RWPE1 (cell line): ENCODE measurements around the gene MYH3.

Experiments
- CTCF ChIA-PET: fragments of 350-600 bp; sonication (Branson Sonifier 250); formaldehyde crosslinking; extraction: SDS; loops from one replicate; lab custom pipeline; 2021; lab: Yijun Ruan, JAX
- POLR2A ChIA-PET: fragments of 400-600 bp; formaldehyde crosslinking; extraction: SDS; loops from one replicate; lab custom pipeline; 2020; ENCODE audit warnings: antibody characterized with exemption; ENCODE audit not compliant: low non-redundant PET; lab: Yijun Ruan, JAX
- DNase-seq: peaks from one replicate; pipeline ENCODE4 v3.0.0; 2012; ENCODE audit warnings: low spot score
- H3K27ac ChIP-seq: fragments of 450-650 bp; 2 replicates; pipeline ENCODE4 v1.5.1; 2017
- TF ChIP-seq, protein P1 (sequence below): fragments of 450-650 bp; conservative IDR thresholded peaks from 2 replicates; pipeline ENCODE4 v1.5.1; 2017; ENCODE audit warnings: low read depth, mild to moderate bottlenecking

MYH3 gene

GRCh38 chr17:10629706-10630105 is 27.4 kb downstream of the MYH3 start:
- TF ChIP-seq, protein P1, sequence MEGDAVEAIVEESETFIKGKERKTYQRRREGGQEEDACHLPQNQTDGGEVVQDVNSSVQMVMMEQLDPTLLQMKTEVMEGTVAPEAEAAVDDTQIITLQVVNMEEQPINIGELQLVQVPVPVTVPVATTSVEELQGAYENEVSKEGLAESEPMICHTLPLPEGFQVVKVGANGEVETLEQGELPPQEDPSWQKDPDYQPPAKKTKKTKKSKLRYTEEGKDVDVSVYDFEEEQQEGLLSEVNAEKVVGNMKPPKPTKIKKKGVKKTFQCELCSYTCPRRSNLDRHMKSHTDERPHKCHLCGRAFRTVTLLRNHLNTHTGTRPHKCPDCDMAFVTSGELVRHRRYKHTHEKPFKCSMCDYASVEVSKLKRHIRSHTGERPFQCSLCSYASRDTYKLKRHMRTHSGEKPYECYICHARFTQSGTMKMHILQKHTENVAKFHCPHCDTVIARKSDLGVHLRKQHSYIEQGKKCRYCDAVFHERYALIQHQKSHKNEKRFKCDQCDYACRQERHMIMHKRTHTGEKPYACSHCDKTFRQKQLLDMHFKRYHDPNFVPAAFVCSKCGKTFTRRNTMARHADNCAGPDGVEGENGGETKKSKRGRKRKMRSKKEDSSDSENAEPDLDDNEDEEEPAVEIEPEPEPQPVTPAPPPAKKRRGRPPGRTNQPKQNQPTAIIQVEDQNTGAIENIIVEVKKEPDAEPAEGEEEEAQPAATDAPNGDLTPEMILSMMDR, result no peak
- DNase-seq, result no peak
- no peak overlapping the region for H3K27ac ChIP-seq
- ChIA-PET POLR2A (no interaction called here), CTCF (interaction anchor here (0.6 to 2.4 kb wide), 3 partner anchors 17 to 1351 kb away, joined by 3 to 13 read pairs (median 4); no protein-coding TSS in a partner anchor)

DNA sequence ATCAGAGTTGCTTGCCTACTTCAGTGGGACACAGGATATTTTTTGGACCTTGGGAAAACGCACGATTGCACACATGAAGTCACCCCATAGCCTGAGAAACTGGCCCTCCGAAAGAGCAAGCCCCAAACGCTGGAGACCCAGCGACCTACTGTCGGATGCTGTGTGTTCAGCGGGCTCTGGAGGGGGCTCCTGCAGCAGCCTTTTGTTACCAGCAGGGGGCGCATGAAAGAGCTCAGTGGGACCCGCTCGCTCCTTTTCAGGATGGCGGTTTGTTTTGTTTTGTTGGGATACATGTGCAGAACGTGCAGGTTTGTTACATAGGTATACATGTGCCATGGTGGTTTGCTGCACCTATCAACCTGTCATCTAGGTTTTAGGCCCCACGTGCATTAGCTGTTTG is 28.4 kb downstream of the MYH3 start:
- DNase-seq, result no peak
- POLR2A ChIA-PET, result no interaction called here
- CTCF ChIA-PET, result interaction anchor here (1.9 kb wide), 1 partner anchor 18 kb away, joined by 6 read pairs; no protein-coding TSS in a partner anchor
- TF ChIP-seq, protein P1, result no peak
- H3K27ac ChIP-seq, result no peak overlapping the region

GRCh38 chr17:10626390-10626789 is 30.7 kb downstream of the MYH3 start:
- DNase-seq, result no peak
- CTCF ChIA-PET, result interaction anchor here (0.6 kb wide), 1 partner anchor 16 kb away, joined by 3 read pairs; no protein-coding TSS in a partner anchor
- H3K27ac ChIP-seq, result no peak overlapping the region
- POLR2A ChIA-PET, result no interaction called here
- TF ChIP-seq, protein P1, result no peak

DNA sequence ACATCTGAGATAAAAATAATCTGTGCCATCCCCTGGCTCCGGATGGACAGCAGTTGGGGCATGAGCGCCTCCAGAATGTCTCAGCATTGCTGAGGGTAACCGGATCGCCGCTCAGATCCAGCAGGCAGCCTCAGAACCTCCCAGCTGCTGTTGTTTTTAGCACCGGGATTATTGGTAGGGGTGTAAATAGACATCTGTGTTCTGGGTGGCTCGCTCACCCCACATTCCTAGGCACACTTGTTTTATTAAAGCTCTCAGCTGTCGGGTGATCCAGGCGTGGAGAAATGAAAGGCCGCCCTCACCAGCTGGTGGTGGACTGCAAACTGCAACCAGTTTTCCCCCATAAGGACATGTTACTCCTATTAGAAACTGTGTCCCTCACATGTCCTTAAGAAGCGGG is 32.1 kb downstream of the MYH3 start:
- ChIA-PET CTCF (no interaction called here), POLR2A (no interaction called here)
- no peak overlapping the region for H3K27ac ChIP-seq
- no peak for DNase-seq
- TF ChIP-seq, protein P1, result no peak

GRCh38 chr17:10623737-10624338 is 33.3 kb downstream of the MYH3 start:
- TF ChIP-seq, protein P1, result no peak
- ChIA-PET CTCF (interaction anchor here (0.6 kb wide), 2 partner anchors 323 to 374 kb away, joined by 4 read pairs; no protein-coding TSS in a partner anchor), POLR2A (no interaction called here)
- DNase-seq, result no peak
- peak overlapping the region; percentile 88 for H3K27ac ChIP-seq

GRCh38 chr17:10622617-10623485 is 34.3 kb downstream of the MYH3 start:
- POLR2A ChIA-PET, result no interaction called here
- peak; percentile 85 for DNase-seq
- CTCF ChIA-PET, result interaction anchor here (0.6 to 1.6 kb wide), 3 partner anchors 23 to 322 kb away, joined by 4 to 5 read pairs (median 4); no protein-coding TSS in a partner anchor
- H3K27ac ChIP-seq, result peak overlapping the region; percentile 88
- TF ChIP-seq, protein P1, result no peak
